Natural killer cell treated with Interleukin-12 subunit alpha and Interleukin-12 subunit beta and Interleukin-15 and Interleukin-18, amount 100 ng/mL, for 72 hours (primary cell): ENCODE measurements around the gene FHAD1. TPM values are rescaled to one million over a fixed set of nuclear protein-coding genes. Genes with fewer than 3 reads are reported as not detected.

Experiments
- ATAC-seq, 2 donors: fragments of 150-1000 bp; cut with Tn5 transposase in 1 of 2; sonication (Bioruptor Pico), chemical (Tn5 transposase) in 1 of 2; 2 replicates each; pipeline ENCODE4 v1.10.0; 2021
- DNase-seq: peaks from one replicate; pipeline ENCODE4 v3.0.0; 2022; ENCODE audit warnings: low spot score
- H3K27ac Mint-ChIP-seq, 2 donors: 1 replicate in 1 of 2; 2 replicates in 1 of 2; pipeline ENCODE4 v1.8.0; 2022; ENCODE audit warnings: mixed read lengths in 2 of 2, mild to moderate bottlenecking in 1 of 2, moderate library complexity in 1 of 2
- H3K27me3 Mint-ChIP-seq, 2 donors: 1 replicate in 1 of 2; 2 replicates in 1 of 2; pipeline ENCODE4 v1.8.0; 2022; ENCODE audit warnings: mixed read lengths in 2 of 2
- H3K36me3 Mint-ChIP-seq: one replicate; pipeline ENCODE4 v1.8.0; 2022; ENCODE audit warnings: mixed read lengths
- H3K4me1 Mint-ChIP-seq, 2 donors: 1 replicate in 1 of 2; 2 replicates in 1 of 2; pipeline ENCODE4 v1.8.0; 2022; ENCODE audit warnings: low read depth in 2 of 2, mixed read lengths in 2 of 2, mild to moderate bottlenecking in 1 of 2
- H3K4me3 Mint-ChIP-seq: one replicate; pipeline ENCODE4 v1.8.0; 2022; ENCODE audit warnings: mixed read lengths
- H3K9me3 Mint-ChIP-seq: 2 replicates; pipeline ENCODE4 v1.8.0; 2022; ENCODE audit warnings: mixed read lengths
- total RNA-seq, 2 donors: library from RNA; stranded (reverse); gene quantifications; one replicate each; pipeline ENCODE4 v1.2.3, GENCODE V29; 2022

The FHAD1 gene
- total RNA-seq, 2 donors from 2014 or later = 0.42 TPM; not detected in 1

GRCh38 chr1:15224974-15225373 lies 22.0 kb upstream of the FHAD1 start:
- H3K27ac Mint-ChIP-seq = no peak overlapping the region
- H3K4me3 Mint-ChIP-seq = no peak overlapping the region
- H3K36me3 Mint-ChIP-seq = no peaks in the 10 kb centered on the region
- H3K4me1 Mint-ChIP-seq = peaks cover 0 to 6% of the 10 kb centered on the region in 2 donors
- DNase-seq (no peak), ATAC-seq (no peak)
- no peaks in the 10 kb centered on the region for H3K9me3 Mint-ChIP-seq
- peaks cover 0 to 8% of the 10 kb centered on the region in 2 donors for H3K27me3 Mint-ChIP-seq

DNA sequence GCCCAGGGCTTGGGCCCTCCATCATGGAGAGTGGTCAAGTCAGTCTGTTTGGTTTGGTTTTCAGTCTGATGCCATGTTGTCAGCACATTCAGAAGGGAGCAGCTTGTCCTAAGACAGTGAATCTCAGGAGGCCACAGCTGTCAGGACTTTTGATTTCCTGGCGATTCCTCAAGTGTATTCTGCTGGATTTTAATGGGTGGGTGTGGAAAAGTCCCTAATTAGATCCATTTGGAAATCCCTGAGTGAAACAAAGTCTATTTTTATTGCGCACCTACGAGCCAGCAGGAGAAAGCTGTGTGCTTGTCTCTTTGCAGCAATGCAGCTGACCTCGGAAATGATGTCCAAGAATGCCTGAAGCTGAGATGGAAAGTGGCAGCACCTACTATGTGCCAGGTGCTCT lies 21.6 kb upstream of the FHAD1 start:
- H3K27me3 Mint-ChIP-seq = peaks cover 0 to 8% of the 10 kb centered on the region in 2 donors
- peak overlapping the region in 1 of 2 donors; percentile 41 for H3K27ac Mint-ChIP-seq
- peaks cover 0 to 8% of the 10 kb centered on the region in 2 donors for H3K4me1 Mint-ChIP-seq
- no peaks in the 10 kb centered on the region for H3K36me3 Mint-ChIP-seq
- no peak for ATAC-seq
- no peak for DNase-seq
- no peak overlapping the region for H3K4me3 Mint-ChIP-seq
- H3K9me3 Mint-ChIP-seq = no peaks in the 10 kb centered on the region

DNA sequence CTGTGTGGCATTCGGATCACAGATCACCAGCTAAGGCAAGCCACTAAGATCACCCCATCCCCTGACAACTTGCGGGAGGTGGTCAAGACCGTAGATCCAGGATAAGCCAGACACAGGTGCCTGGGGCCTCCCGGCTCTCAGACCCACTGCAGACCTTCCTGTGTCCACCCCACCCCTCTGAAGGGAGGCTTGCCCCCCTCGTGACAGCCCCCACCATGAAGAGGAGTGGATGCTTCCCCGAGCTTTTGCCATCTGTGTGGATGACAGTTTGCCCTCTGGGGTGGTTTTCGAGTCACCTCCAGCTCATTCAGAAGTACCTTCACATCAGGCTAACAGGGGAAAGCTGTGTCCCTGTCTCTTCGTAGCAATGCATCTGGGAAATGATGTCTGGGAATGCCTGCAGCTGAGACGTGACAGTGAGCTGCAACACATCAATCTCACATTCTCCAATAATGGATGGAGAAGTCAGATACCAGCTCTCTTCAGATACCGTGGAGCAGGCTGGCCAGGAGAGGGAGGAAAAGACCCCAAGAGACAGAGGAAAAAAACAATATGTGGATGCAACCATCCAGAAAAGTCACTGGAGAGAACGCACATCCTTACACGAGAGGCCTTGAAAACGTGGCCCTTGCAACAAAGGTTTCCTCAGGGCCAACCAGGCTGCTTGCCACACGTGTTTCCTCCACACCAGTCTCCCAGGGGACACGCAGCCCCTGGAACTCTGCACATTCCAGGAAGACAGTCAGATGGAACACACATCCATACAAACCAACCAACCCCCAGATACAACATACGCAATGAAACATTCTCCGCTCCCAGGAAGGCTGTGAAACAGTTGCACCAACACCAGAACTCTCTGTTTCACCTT lies 20.4 kb upstream of the FHAD1 start:
- H3K27me3 Mint-ChIP-seq = peaks cover 0 to 6% of the 10 kb centered on the region in 2 donors
- no peaks in the 10 kb centered on the region for H3K9me3 Mint-ChIP-seq
- DNase-seq = no peak
- H3K4me1 Mint-ChIP-seq = peaks cover 10 to 12% of the 10 kb centered on the region in 2 donors
- ATAC-seq = no peak
- H3K4me3 Mint-ChIP-seq = no peak overlapping the region
- H3K36me3 Mint-ChIP-seq = no peaks in the 10 kb centered on the region
- H3K27ac Mint-ChIP-seq = no peak overlapping the region

DNA sequence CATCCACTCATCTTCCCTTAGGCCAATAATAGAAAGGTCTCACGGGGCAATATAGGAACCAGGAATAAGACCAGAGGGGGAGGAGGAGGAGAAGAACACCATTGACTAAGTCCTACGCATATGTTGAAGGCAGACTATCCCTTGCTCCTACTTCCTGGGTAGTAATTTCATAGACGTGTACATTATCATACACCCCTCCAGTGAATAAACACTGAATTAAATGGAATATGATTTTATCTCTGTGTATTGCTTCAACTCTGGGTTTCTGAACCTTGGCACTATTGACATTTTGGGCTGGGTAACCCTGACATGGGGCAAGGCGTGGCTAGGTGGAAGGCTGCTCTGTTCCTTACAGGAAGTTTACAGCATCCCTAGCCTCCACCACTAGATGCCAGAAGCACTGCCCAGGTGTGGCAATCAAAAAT lies 17.3 kb upstream of the FHAD1 start:
- peaks cover 22 to 27% of the 10 kb centered on the region in 2 donors for H3K4me1 Mint-ChIP-seq
- H3K36me3 Mint-ChIP-seq = no peaks in the 10 kb centered on the region
- H3K4me3 Mint-ChIP-seq = no peak overlapping the region
- H3K27me3 Mint-ChIP-seq = peaks cover 0 to 6% of the 10 kb centered on the region in 2 donors
- no peaks in the 10 kb centered on the region for H3K9me3 Mint-ChIP-seq
- no peak for ATAC-seq
- H3K27ac Mint-ChIP-seq = peak overlapping the region in 1 of 2 donors; percentile 81
- no peak for DNase-seq

GRCh38 chr1:15231714-15232201 lies 15.3 kb upstream of the FHAD1 start:
- ATAC-seq (peak; percentile 97 to 99), DNase-seq (peak; percentile 69)
- Mint-ChIP-seq H3K9me3 (no peaks in the 10 kb centered on the region), H3K27me3 (peaks cover 0 to 8% of the 10 kb centered on the region in 2 donors), H3K4me3 (peak overlapping the region; percentile 68), H3K36me3 (no peaks in the 10 kb centered on the region), H3K4me1 (peaks cover 19 to 33% of the 10 kb centered on the region in 2 donors), H3K27ac (peak overlapping the region; percentile 75 to 81)

- DNase-seq (no peak), ATAC-seq (no peak)
- peaks cover 8 to 11% of the 10 kb centered on the region in 2 donors for H3K27me3 Mint-ChIP-seq
- H3K27ac Mint-ChIP-seq = no peak overlapping the region
- H3K4me1 Mint-ChIP-seq = peaks cover 19 to 33% of the 10 kb centered on the region in 2 donors
- no peaks in the 10 kb centered on the region for H3K9me3 Mint-ChIP-seq
- H3K4me3 Mint-ChIP-seq = no peak overlapping the region
- no peaks in the 10 kb centered on the region for H3K36me3 Mint-ChIP-seq
These were observed 13.3 kb upstream of the FHAD1 start for GRCh38 chr1:15233689-15234088.

DNA sequence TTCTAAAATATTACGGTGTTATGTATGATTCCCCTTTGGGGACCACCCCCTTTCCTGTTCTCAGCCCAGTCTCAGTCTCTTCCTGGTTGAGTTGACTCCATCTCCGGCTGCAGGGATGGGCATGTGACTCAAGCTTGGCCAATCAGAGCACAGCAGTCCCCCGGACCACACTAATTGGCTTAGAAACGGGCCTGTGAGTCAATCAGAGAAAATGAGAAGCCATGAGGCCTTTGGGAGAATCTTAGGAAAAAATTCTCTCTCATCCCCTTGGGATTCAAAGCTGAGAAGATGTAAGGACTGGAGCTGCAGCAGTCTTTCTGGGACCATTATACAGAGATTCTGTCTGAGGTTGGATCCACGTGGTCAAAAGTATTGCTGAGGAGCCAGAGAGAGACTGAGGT lies 10.7 kb upstream of the FHAD1 start:
- ATAC-seq (no peak), DNase-seq (no peak)
- peaks cover 8 to 15% of the 10 kb centered on the region in 2 donors for H3K27me3 Mint-ChIP-seq
- H3K4me3 Mint-ChIP-seq = no peak overlapping the region
- no peak overlapping the region for H3K27ac Mint-ChIP-seq
- H3K36me3 Mint-ChIP-seq = no peaks in the 10 kb centered on the region
- H3K9me3 Mint-ChIP-seq = no peaks in the 10 kb centered on the region
- H3K4me1 Mint-ChIP-seq = peaks cover 13 to 26% of the 10 kb centered on the region in 2 donors

GRCh38 chr1:15236746-15237145 lies 10.3 kb upstream of the FHAD1 start:
- DNase-seq (no peak), ATAC-seq (no peak)
- H3K27me3 Mint-ChIP-seq = peaks cover 8 to 15% of the 10 kb centered on the region in 2 donors
- no peak overlapping the region for H3K27ac Mint-ChIP-seq
- peaks cover 9 to 22% of the 10 kb centered on the region in 2 donors for H3K4me1 Mint-ChIP-seq
- H3K4me3 Mint-ChIP-seq = no peak overlapping the region
- no peaks in the 10 kb centered on the region for H3K9me3 Mint-ChIP-seq
- H3K36me3 Mint-ChIP-seq = no peaks in the 10 kb centered on the region

DNA sequence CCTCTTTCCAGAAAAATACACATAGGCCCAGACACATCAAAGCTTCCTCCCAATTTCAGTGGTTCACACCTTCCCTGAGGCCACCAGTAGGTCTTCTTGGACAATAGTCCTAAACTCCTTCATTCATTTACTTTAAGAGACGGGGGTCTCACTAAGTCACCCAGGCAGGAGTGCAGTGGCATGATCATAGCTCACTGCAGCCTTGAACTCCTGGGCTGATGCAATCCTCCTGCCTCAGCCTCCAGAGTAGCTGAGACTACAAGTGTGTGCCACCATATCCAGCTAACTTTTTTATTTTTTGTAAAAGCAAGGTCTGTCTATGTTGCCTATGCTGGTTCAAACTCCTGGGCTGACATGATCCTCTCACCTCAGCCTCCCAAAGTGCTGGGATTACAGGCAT lies 8.2 kb upstream of the FHAD1 start:
- no peak for ATAC-seq
- H3K27ac Mint-ChIP-seq = peak overlapping the region in 1 of 2 donors; percentile 16
- no peak for DNase-seq
- peaks cover 8 to 20% of the 10 kb centered on the region in 2 donors for H3K27me3 Mint-ChIP-seq
- no peaks in the 10 kb centered on the region for H3K36me3 Mint-ChIP-seq
- H3K4me1 Mint-ChIP-seq = peaks cover 7 to 16% of the 10 kb centered on the region in 2 donors
- H3K9me3 Mint-ChIP-seq = no peaks in the 10 kb centered on the region
- no peak overlapping the region for H3K4me3 Mint-ChIP-seq

- H3K27ac Mint-ChIP-seq = peak overlapping the region in 1 of 2 donors; percentile 2
- DNase-seq = no peak
- H3K27me3 Mint-ChIP-seq = peaks cover 1 to 27% of the 10 kb centered on the region in 2 donors
- no peak overlapping the region for H3K4me3 Mint-ChIP-seq
- peaks cover 27 to 30% of the 10 kb centered on the region in 2 donors for H3K4me1 Mint-ChIP-seq
- no peaks in the 10 kb centered on the region for H3K36me3 Mint-ChIP-seq
- no peak for ATAC-seq
- no peaks in the 10 kb centered on the region for H3K9me3 Mint-ChIP-seq
These were observed 4.3 kb upstream of the FHAD1 start for GRCh38 chr1:15242766-15243165.

- H3K27me3 Mint-ChIP-seq = peaks cover 0 to 31% of the 10 kb centered on the region in 2 donors
- H3K27ac Mint-ChIP-seq = no peak overlapping the region
- H3K36me3 Mint-ChIP-seq = no peaks in the 10 kb centered on the region
- no peak for DNase-seq
- no peak overlapping the region for H3K4me3 Mint-ChIP-seq
- peaks cover 33 to 35% of the 10 kb centered on the region in 2 donors for H3K4me1 Mint-ChIP-seq
- no peaks in the 10 kb centered on the region for H3K9me3 Mint-ChIP-seq
- ATAC-seq = peak; percentile 43 to 83
These were observed 3.6 kb upstream of the FHAD1 start for GRCh38 chr1:15243275-15244043.

DNA sequence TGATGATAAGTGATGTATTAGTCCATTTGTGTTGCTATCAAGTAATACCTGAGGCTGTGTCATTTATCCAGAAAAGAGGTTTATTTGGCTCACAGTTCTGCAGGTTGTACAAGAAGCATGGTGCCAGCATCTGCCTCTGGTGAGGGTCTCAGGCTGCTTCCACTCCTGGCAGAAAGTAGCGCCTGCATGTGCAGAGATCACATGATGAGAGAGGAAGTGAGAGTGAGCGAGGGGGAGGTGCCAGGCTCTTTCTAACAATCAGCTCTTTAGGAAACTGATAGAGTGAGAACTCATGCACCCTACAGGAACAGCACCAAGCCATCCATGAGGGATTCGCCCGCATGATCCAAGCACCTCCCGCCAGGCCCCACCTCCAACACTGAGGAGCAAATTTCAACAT lies 2.2 kb upstream of the FHAD1 start:
- peaks cover 0 to 32% of the 10 kb centered on the region in 2 donors for H3K27me3 Mint-ChIP-seq

DNA sequence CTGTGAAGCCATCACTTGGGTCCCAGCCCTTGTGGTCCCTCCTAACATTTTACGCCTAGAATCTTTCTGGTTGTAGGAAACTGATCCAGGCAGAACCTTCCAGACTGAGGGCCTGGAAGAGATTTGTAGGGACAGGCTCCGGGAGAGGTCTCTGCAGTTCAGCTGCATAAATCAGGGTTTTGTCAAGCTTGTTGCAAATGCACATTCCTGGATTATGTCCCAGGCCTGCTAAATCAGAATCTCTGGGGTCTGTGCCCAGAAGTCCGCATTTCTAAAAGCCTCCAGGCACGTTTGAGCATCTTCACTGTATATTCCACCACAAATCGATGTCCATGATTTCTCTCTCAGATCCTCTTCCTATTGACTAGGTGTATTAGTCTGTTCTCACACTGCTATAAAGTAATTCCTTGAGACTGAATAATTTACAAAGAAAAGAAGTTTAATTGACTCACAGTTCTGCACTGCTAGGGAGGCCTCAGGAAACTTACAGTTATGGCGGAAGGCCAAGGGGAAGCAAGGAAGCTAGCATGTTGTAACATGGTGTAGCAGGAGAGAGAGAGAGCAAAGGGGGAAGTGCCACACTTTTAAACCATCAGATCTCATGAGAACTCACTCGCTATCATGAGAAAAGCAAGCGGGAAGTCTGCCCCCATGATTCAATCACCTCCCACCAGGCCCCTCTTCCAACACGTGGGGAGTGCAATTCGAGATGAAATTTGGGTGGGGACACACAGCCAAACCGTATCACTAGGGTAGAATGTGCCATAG lies 1.2 kb upstream of the FHAD1 start:
- Mint-ChIP-seq H3K27ac (no peak overlapping the region), H3K4me1 (peaks cover 51 to 52% of the 10 kb centered on the region in 2 donors), H3K9me3 (no peaks in the 10 kb centered on the region), H3K27me3 (peaks cover 0 to 33% of the 10 kb centered on the region in 2 donors), H3K36me3 (no peaks in the 10 kb centered on the region), H3K4me3 (peak overlapping the region; percentile 73)
- DNase-seq (no peak), ATAC-seq (no peak)

More for the DNA sequence above, 2.2 kb upstream of the FHAD1 start:
- DNase-seq = no peak
- Mint-ChIP-seq H3K27ac (no peak overlapping the region), H3K4me1 (peaks cover 46 to 47% of the 10 kb centered on the region in 2 donors), H3K9me3 (no peaks in the 10 kb centered on the region), H3K36me3 (no peaks in the 10 kb centered on the region), H3K4me3 (peak overlapping the region; percentile 8)
- ATAC-seq = no peak
